ENCODE results near the gene WDR86.

The WDR86 gene

DNA sequence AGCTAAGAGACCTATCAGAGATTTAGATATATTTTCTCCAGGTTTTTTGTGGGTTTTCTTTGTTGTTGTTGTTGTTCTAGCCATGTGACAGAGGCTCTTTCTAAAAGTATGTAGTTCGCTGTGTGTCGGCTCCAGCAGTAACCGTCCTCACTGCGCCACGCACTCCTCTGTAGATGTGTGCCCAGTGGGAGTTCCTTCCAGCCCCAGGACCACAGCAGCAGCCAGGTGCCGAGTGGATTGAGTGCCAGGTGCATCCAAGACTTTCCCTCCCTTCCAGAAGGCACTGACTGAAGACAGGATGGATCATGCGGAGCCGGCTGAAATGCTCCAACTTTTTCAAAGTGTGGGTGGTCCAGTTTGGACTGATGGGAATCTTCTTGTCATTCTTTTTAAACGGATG lies 31.8 kb downstream of the WDR86 start:
- no peak for DNase-seq

GRCh38 chr7:151377406-151377805 lies 32.4 kb downstream of the WDR86 start:
- no peak for DNase-seq

- DNase-seq = no peak
Measured at GRCh38 chr7:151376218-151376902, 33.5 kb downstream of the WDR86 start.

- DNase-seq = no peak
Measured at GRCh38 chr7:151375530-151376217, 34.2 kb downstream of the WDR86 start.

DNA sequence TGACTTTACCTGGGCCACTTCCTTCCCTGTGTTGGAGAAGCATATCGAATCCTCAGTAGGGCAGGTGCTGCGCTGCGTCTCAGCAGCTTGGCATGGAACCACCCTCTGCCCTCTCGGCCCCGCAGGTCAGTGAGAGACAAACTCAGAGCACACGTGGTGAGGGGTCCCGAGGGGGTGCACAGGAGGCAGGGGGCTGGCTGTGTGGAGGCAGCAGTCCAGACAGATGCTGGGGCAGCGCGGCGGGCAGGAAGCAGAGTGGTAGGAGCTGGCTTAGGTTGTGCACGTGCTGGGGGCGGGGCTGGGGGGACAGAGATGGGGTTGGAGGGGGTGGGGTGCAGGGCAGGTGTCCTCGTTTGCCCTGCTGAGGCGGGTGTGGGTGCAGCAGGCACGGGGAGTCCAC lies 35.1 kb downstream of the WDR86 start:
- DNase-seq = no peak

GRCh38 chr7:151374139-151374538 lies 35.7 kb downstream of the WDR86 start:
- no peak for DNase-seq

GRCh38 chr7:151373599-151373998 lies 36.2 kb downstream of the WDR86 start:
- DNase-seq = no peak

DNA sequence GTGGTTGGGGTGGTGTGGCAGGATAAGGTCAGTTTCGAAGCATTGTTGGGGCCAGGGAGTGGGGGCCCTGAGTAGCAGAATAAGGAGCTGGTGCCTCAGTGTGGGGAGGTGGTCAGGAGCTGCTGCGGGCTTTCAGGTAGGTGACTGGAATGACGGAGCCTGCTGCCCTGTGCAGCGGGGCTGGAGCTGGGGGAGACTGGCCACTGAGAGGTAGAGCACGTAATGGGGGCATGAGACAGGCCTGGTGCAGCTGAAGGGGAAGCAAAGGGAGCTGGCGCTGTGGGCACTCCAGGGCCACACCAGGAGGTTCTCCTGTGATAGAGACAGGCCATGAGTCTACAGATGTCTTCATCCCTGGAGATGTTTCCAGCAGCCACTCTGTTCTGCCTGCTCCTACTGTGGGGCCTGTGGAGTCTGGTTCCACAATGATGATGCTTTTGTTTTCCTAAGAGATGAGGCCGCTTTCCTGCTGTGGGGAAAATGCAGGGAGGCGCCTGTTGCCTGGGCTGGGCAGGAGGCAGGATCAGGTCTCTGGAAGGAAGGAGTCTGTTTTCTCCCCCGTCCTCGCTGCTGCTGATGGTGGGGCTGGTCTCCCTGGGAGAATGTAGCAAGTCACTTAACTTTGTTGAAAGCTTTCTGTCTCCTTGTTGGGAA lies 37.1 kb downstream of the WDR86 start:
- DNase-seq = no peak

- no peak for DNase-seq
Measured at GRCh38 chr7:151371266-151371665, 38.6 kb downstream of the WDR86 start.

DNA sequence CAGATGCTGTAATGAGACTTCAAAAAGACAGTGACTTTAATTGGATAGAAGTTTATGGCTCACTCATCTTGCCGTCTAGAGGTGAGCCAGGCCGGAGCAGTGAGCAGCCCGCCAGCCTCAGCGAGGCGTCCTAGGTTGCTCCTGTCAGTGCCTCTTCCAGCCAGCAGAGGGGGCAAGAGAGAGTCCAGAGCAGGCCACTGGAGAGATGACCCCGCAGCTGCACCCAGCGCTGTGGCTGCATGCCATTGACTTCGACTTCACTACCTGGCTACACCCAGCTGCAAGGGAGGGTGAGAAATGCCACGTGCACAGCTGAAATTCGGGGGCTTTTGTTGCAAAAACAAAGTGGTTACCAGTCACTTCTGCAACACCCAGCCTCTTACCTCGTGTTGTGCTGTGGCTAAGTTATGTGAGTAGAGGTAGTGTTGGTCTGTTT lies 41.7 kb downstream of the WDR86 start:
- peak; percentile 15 for DNase-seq

DNA sequence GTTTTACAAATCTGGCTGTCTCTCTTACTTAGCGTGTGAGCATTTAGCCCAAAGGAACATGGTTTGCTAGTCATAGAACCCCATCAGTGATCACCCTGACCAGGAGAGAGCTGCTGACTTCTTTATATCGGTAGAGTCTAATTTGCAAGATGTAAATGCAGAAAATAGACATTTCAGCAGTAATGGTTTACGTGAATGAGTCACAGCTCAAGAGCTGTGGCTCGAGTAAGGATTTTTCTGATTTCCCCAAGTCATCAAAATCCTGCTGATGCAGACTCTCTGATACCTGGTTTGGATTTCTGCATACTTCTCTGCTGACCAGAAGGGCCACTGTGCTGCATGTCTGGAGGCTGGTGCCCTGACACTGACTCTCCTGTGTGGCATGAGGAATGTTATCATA lies 42.6 kb downstream of the WDR86 start:
- no peak for DNase-seq

DNA sequence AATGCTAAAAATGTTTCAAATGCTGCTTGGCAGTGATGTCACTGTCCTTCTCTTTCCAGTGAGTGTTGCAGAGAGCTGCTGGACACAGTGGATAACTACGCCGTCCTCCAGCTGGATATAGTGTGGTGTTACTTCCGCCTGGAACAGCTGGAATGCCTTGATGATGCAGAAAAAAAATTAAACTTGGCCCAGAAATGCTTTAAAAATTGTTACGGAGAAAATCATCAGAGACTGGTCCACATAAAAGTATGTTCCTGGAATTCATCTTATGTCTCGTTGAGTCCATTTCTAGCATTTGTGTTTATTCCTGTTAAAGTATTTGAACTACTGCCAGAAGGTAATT lies 43.0 kb downstream of the WDR86 start:
- DNase-seq = no peak

GRCh38 chr7:151366166-151366879 lies 43.5 kb downstream of the WDR86 start:
- DNase-seq = no peak

DNA sequence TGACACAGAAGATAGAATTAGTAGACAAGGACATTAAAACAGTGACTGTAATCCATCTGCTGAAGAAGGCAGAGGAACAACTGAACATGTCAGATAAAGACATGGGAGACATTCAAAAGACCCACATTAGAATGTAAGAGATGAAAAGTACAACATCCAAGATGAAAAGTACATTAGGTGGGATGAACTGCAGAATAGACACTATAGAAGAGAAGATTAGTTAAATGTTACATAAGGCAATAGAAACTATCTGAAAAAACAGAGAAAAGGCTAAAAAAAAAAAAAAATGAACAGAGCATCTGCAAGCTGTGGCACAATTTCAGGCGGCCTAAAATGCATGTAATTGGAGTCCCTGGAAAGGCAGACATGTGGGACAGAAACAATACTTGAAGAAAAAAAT lies 46.7 kb downstream of the WDR86 start:
- no peak for DNase-seq

DNA sequence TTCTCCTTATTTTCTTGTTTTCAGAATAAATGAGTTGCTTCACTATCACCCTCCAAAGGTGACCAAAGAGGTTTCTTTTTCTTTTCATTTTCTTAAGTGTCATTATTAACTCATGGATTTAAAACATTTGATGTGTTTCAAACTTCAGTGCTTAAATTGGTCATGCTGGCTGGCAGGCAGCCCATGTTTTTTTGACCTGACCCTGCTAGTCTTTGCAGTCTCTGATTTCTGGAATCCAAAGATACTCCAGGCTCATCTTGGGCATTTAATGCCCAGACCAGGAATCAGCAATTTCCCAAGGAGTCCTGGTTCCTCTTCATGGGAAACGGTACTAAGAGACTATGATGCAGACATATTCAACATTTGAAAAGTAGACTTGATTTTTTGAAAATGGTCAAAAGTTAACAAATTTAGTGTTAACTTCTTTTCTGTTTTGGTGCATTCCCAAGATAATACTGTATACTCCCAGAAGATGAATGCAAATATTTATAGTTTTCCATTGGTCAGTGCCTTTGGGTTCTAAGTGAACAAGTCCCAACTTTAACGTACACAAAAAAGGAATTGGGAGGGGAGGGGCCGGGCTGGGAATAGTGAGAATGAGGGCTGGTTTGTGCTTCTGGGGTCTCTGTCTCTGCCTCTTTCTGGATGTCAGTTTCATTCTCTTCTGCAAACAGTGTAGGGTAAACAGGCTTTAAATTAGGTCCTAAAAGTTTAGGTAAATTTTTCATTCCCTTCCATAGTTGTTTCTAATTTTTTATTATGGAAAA lies 48.5 kb downstream of the WDR86 start:
- DNase-seq = no peak

- no peak for DNase-seq
Measured at GRCh38 chr7:151352512-151352911, 57.3 kb downstream of the WDR86 start.

DNA sequence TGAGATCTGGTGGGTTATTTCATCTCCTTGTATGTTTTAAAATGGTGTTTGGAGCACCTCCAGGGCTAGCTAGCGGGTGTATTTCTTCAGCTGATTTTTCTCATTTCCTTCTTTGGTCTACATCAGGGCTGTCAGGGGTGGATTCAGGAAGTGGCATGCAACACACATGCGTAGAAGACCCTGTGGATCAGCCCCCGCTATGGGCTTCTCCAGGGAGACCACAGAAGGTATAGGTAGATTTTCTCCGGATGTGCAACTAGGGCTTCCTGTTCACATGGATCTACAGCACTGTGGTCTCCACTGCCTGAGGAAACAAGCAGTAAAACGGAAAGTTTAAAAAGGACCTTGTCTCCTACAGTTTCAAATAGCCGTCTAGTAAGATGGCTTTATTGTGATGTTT lies 57.9 kb downstream of the WDR86 start:
- DNase-seq = peak; percentile 67

GRCh38 chr7:151351027-151351426 lies 58.8 kb downstream of the WDR86 start:
- no peak for DNase-seq

DNA sequence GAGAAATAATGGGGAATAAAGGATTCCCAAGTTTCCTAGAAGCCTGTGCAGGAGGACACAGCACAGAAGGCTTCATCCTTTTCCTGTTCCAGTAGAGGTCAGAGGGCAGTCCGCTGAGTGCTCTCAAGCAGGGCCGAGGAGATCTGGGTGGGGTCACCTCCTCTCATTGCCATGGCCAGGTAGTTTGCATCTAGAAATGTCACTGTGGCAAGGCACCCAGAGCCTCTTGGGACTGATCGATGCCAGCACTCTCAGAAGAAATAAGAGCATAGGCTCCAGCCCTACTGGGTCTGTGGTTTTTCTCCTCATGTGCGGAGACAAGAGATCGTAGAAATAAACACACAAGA lies 60.4 kb downstream of the WDR86 start:
- DNase-seq = no peak

GRCh38 chr7:151348970-151349369 lies 60.9 kb downstream of the WDR86 start:
- no peak for DNase-seq

DNA sequence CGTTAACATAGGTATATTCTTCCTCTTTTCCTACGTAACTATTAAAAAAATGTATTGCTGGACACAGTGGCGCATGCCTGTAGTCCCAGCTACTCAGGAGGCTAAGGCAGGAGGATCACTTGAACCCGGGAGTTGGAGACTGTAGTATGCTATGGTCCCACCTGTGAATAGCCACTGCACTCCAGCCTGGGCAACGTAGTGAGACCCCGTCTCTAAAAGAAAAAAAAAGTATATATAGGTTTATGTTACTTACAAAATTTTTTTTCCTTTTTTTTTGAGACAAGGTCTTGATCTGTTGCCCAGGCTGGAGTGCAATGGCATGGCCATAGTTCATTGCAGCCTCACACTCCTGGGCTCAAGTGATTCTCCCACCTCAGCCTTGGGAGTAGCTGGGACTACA lies 62.6 kb downstream of the WDR86 start:
- DNase-seq = no peak

DNA sequence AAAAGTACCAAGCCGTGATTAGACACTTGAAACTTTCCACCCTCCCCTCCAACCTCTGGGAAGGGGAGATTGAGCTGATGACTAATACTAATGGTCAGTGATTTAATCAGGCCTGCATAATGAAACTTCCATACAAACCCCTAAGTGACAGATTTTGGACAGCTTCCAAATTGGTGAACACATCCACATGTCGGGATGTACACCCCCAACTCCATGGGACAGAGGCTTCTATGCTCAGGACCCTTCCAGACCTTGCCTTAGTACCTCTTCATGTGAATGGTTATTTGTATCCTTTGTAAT lies 63.4 kb downstream of the WDR86 start:
- DNase-seq = no peak
